HepG2 (cell line): ENCODE data around the gene PRDX3. TPM values are rescaled to one million over a fixed set of nuclear protein-coding genes. Genes with fewer than 3 reads are reported as not detected.

Experiments
- ASH2L ChIP-seq: fragments of 300-600, 200-600 bp; sonication (generic); IDR thresholded peaks from 2 replicates; pipeline ENCODE4 v1.7.0; 2017; ENCODE audit warnings: low read depth, mild to moderate bottlenecking, moderate library complexity, mixed read lengths, low read length; ENCODE audit not compliant: insufficient read length
- CAMTA2 ChIP-seq: sonication (generic); formaldehyde crosslinking; IDR thresholded peaks from 2 replicates; pipeline ENCODE4 v1.4.0; 2020; ENCODE audit warnings: mild to moderate bottlenecking, missing genetic modification reagents, borderline replicate concordance
- DPF2 ChIP-seq: sonication (generic); formaldehyde crosslinking; IDR thresholded peaks from 2 replicates; pipeline ENCODE4 v1.4.0; 2020; ENCODE audit warnings: mild to moderate bottlenecking, low read depth, missing genetic modification reagents, borderline replicate concordance
- SMARCE1 ChIP-seq: fragments of 450-650 bp; IDR thresholded peaks from 2 replicates; pipeline ENCODE4 v1.6.1; 2017; ENCODE audit warnings: borderline replicate concordance
- SSRP1 ChIP-seq: IDR thresholded peaks from 2 replicates; pipeline ENCODE4 v1.6.1; 2016; ENCODE audit warnings: control low read depth
- TBX2 ChIP-seq: sonication (generic); formaldehyde crosslinking; IDR thresholded peaks from 2 replicates; pipeline ENCODE4 v1.5.0; 2020; ENCODE audit warnings: missing genetic modification reagents, mild to moderate bottlenecking, borderline replicate concordance
- YEATS4 ChIP-seq: sonication (generic); formaldehyde crosslinking; IDR thresholded peaks from 2 replicates; pipeline ENCODE4 v1.4.0; 2020; ENCODE audit warnings: missing genetic modification reagents, borderline replicate concordance
- YY1 ChIP-seq: IDR thresholded peaks from 2 replicates; pipeline ENCODE4 v1.6.1; 2011; ENCODE audit warnings: low read length, low read depth, moderate library complexity, mild to moderate bottlenecking; ENCODE audit not compliant: insufficient read depth, insufficient replicate concordance
- ZNF124 ChIP-seq: sonication (generic); formaldehyde crosslinking; IDR thresholded peaks from 2 replicates; pipeline ENCODE4 v1.4.0; 2020; ENCODE audit warnings: missing genetic modification reagents
- ZNF501 ChIP-seq: sonication (generic); formaldehyde crosslinking; IDR thresholded peaks from 2 replicates; pipeline ENCODE4 v1.5.1; 2020; ENCODE audit warnings: mild to moderate bottlenecking, moderate library complexity, missing genetic modification reagents
- ZNF619 ChIP-seq: sonication (generic); formaldehyde crosslinking; IDR thresholded peaks from 2 replicates; pipeline ENCODE4 v1.4.0; 2020; ENCODE audit warnings: mild to moderate bottlenecking, missing genetic modification reagents
- ZNF674 ChIP-seq: sonication (generic); formaldehyde crosslinking; IDR thresholded peaks from 2 replicates; pipeline ENCODE4 v1.5.0; 2020; ENCODE audit warnings: low read depth, mild to moderate bottlenecking, missing genetic modification reagents
- ZNF790 ChIP-seq: sonication (generic); formaldehyde crosslinking; IDR thresholded peaks from 2 replicates; pipeline ENCODE4 v1.8.0; 2022; ENCODE audit warnings: missing genetic modification reagents, mild to moderate bottlenecking, borderline replicate concordance
- polyA plus RNA-seq, 8 experiments: library from polyadenylated mRNA; depleted of rRNA in 3 of 8; stranded (reverse) in 7 of 8; unstranded in 1 of 8; fragments of >200 nt; fragmentation: Illumina TruSeq in 4 of 8; extraction: Trizol in 4 of 8; gene quantifications; 2 replicates each; pipeline versions ENCODE4 v1.2.1 to v1.2.3, GENCODE V29; 2011 to 2016; ENCODE audit warnings: low read depth in 4 of 8, missing spikeins in 1 of 8, mixed read lengths in 1 of 8; ENCODE audit not compliant: insufficient read depth in 1 of 8
- total RNA-seq, 5 experiments: library from RNA; depleted of rRNA; stranded (reverse); fragments of >200 nt; fragmentation: Illumina TruSeq; extraction: Trizol; gene quantifications; 2 replicates each; pipeline ENCODE4 v1.2.3, GENCODE V29; 2016; ENCODE audit warnings: low read depth in 1 of 5
- TF ChIP-seq, protein P1 (sequence below): sonication (generic); formaldehyde crosslinking; IDR thresholded peaks from 2 replicates; pipeline ENCODE4 v1.4.0; 2020; ENCODE audit warnings: mild to moderate bottlenecking, missing genetic modification reagents
- TF ChIP-seq, protein P2 (sequence below), 2 experiments: sonication (generic) in 1 of 2; formaldehyde crosslinking in 1 of 2; IDR thresholded peaks; 2 replicates each; pipeline versions ENCODE4 v1.5.1 to v1.6.1; 2011 to 2020; ENCODE audit warnings: borderline replicate concordance in 1 of 2, low read depth in 1 of 2, low read length in 1 of 2, mild to moderate bottlenecking in 1 of 2, missing genetic modification reagents in 1 of 2, moderate library complexity in 1 of 2
- TF ChIP-seq, protein P3 (sequence below): sonication (generic); formaldehyde crosslinking; IDR thresholded peaks from 2 replicates; pipeline ENCODE4 v1.5.0; 2020; ENCODE audit warnings: mild to moderate bottlenecking, missing genetic modification reagents, borderline replicate concordance

PRDX3 gene
- total and polyA plus RNA-seq, 2 of the 13 experiments (the other 11 are each of a cell fraction or from before 2014, with no cell fraction given), result 407 to 565 TPM

DNA sequence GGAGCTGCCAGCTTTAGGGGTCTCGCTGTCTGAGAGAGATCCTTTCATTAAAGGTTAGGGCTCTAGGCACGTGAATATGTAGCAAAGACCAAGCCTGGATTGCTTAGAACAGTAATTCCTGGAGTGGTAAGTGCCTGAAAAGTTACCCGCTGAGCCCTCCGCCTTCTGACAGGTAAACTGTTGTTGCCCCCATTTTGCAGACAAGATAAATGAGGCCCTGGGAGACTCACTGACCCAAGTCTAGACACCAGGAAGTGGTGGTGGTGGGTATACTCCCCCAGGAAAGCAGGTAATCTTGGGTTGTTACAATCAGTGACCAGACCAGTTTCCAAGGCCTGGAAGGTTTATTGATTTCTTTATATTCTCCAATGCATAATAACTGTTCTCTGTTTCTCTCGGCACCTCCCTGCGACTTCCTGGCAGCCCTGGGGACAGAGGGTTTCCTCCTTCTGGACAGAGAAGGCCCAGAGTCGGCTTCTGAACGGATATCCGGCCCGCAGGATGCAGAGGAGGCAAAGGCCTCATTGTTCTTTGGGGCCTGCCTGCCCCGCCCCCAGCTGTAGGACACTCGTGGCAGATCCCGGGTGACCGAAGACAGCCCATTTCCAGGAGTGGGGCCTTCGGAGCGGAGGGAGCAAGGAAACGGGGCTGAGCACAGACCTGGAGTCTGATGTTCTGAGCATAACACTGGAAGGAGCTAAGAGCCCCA is 27.4 kb upstream of the PRDX3 start (continued):
- TF ChIP-seq DPF2 (CRISPR knock-in tag), result no peak
- no peak for TF ChIP-seq SMARCE1
- no peak for TF ChIP-seq YY1
- no peak for TF ChIP-seq CAMTA2 (CRISPR knock-in tag)
- TF ChIP-seq SSRP1 (CRISPR knock-in tag), result peak; percentile 75; the same call in 1 of the 2 replicates
- TF ChIP-seq ZNF790 (CRISPR knock-in tag), result no peak
- no peak; the same call in 1 of the 2 replicates for TF ChIP-seq ZNF501
- TF ChIP-seq TBX2 (CRISPR knock-in tag), result peak; percentile 79
- 0 out of 2 replicates have a peak, but pooled peaks have one; percentile 47 for TF ChIP-seq ZNF674 (CRISPR knock-in tag)
- TF ChIP-seq ZNF124, result 0 out of 2 replicates have a peak, but pooled peaks have one; percentile 32
- TF ChIP-seq ZNF619 (CRISPR knock-in tag), result no peak
- TF ChIP-seq, protein P1, sequence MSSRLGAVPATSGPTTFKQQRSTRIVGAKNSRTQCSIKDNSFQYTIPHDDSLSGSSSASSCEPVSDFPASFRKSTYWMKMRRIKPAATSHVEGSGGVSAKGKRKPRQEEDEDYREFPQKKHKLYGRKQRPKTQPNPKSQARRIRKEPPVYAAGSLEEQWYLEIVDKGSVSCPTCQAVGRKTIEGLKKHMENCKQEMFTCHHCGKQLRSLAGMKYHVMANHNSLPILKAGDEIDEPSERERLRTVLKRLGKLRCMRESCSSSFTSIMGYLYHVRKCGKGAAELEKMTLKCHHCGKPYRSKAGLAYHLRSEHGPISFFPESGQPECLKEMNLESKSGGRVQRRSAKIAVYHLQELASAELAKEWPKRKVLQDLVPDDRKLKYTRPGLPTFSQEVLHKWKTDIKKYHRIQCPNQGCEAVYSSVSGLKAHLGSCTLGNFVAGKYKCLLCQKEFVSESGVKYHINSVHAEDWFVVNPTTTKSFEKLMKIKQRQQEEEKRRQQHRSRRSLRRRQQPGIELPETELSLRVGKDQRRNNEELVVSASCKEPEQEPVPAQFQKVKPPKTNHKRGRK (CRISPR knock-in tag), result no peak
- TF ChIP-seq, protein P2, sequence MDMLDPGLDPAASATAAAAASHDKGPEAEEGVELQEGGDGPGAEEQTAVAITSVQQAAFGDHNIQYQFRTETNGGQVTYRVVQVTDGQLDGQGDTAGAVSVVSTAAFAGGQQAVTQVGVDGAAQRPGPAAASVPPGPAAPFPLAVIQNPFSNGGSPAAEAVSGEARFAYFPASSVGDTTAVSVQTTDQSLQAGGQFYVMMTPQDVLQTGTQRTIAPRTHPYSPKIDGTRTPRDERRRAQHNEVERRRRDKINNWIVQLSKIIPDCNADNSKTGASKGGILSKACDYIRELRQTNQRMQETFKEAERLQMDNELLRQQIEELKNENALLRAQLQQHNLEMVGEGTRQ (IDR thresholded peaks at IDR 0.05; ENCODE audit: low read depth, low read length), result no peak
- TF ChIP-seq, protein P2 (CRISPR knock-in tag; IDR thresholded peaks at IDR 0.05; ENCODE audit: borderline replicate concordance), result no peak
- TF ChIP-seq, protein P3, sequence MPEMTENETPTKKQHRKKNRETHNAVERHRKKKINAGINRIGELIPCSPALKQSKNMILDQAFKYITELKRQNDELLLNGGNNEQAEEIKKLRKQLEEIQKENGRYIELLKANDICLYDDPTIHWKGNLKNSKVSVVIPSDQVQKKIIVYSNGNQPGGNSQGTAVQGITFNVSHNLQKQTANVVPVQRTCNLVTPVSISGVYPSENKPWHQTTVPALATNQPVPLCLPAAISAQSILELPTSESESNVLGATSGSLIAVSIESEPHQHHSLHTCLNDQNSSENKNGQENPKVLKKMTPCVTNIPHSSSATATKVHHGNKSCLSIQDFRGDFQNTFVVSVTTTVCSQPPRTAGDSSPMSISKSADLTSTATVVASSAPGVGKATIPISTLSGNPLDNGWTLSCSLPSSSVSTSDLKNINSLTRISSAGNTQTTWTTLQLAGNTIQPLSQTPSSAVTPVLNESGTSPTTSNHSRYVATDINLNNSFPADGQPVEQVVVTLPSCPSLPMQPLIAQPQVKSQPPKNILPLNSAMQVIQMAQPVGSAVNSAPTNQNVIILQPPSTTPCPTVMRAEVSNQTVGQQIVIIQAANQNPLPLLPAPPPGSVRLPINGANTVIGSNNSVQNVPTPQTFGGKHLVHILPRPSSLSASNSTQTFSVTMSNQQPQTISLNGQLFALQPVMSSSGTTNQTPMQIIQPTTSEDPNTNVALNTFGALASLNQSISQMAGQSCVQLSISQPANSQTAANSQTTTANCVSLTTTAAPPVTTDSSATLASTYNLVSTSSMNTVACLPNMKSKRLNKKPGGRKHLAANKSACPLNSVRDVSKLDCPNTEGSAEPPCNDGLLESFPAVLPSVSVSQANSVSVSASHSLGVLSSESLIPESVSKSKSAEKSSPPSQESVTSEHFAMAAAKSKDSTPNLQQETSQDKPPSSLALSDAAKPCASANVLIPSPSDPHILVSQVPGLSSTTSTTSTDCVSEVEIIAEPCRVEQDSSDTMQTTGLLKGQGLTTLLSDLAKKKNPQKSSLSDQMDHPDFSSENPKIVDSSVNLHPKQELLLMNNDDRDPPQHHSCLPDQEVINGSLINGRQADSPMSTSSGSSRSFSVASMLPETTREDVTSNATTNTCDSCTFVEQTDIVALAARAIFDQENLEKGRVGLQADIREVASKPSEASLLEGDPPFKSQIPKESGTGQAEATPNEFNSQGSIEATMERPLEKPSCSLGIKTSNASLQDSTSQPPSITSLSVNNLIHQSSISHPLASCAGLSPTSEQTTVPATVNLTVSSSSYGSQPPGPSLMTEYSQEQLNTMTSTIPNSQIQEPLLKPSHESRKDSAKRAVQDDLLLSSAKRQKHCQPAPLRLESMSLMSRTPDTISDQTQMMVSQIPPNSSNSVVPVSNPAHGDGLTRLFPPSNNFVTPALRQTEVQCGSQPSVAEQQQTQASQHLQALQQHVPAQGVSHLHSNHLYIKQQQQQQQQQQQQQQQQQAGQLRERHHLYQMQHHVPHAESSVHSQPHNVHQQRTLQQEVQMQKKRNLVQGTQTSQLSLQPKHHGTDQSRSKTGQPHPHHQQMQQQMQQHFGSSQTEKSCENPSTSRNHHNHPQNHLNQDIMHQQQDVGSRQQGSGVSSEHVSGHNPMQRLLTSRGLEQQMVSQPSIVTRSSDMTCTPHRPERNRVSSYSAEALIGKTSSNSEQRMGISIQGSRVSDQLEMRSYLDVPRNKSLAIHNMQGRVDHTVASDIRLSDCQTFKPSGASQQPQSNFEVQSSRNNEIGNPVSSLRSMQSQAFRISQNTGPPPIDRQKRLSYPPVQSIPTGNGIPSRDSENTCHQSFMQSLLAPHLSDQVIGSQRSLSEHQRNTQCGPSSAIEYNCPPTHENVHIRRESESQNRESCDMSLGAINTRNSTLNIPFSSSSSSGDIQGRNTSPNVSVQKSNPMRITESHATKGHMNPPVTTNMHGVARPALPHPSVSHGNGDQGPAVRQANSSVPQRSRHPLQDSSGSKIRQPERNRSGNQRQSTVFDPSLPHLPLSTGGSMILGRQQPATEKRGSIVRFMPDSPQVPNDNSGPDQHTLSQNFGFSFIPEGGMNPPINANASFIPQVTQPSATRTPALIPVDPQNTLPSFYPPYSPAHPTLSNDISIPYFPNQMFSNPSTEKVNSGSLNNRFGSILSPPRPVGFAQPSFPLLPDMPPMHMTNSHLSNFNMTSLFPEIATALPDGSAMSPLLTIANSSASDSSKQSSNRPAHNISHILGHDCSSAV (CRISPR knock-in tag), result no peak
- peak; percentile 58; the same call in 1 of the 2 replicates for TF ChIP-seq YEATS4 (CRISPR knock-in tag)
- TF ChIP-seq ASH2L, result no peak
